SIG-M5 treated with dmso at 0.1 percent for 504 hours (cell line): Measurements from ENCODE around the gene KRTAP10-10.
"Not testable (repeated sequence)": the region's sequence is repeated elsewhere in the genome, so short reads cannot be mapped to it uniquely, and the experiment has no call there.

Experiments
- DNase-seq: peaks from one replicate; lab custom pipeline; 2025; ENCODE audit not compliant: unreplicated experiment; lab: John Stamatoyannopoulos, UW

The KRTAP10-10 gene

GRCh38 chr21:44602463-44602850 lies 34.7 kb upstream of the KRTAP10-10 start:
- no peak for DNase-seq

DNA sequence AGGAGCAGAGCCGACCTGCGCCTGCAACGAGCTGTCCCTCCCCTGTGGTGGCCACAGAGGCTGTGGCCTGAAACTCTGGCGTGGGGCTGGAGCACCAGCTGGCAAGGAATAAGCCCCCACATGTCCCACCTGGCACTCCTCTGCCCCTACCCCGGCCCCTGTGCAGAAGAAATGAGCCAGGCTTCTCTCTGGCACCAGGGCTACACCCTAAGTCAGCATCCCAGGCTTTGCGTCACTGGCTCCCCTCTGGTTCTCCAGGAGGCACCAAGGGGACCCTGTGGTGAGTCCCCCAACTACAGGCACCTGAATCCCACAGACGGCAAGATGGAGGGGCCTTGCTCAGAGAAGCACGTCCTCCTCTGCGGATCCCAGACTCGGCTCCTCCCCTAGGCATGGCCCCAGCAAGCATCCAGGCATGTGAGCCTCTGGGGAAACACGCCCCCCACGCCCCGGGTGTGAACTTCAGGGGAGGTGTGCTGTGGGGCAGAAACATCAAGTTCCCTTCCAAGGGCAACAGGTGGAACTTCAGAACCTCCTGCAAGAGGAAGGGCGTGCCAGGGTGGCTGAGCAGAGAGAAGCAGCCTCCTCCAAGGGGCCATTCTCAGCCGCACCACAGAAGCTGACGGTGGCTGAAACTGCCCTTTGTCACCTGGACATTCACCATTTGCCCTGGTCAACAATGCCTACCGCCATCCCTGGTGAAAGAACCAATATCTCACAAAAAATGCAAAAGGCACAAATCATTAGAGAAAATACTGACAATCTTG lies 33.9 kb upstream of the KRTAP10-10 start:
- no peak for DNase-seq

GRCh38 chr21:44603911-44604310 lies 33.2 kb upstream of the KRTAP10-10 start:
- DNase-seq = no peak

DNA sequence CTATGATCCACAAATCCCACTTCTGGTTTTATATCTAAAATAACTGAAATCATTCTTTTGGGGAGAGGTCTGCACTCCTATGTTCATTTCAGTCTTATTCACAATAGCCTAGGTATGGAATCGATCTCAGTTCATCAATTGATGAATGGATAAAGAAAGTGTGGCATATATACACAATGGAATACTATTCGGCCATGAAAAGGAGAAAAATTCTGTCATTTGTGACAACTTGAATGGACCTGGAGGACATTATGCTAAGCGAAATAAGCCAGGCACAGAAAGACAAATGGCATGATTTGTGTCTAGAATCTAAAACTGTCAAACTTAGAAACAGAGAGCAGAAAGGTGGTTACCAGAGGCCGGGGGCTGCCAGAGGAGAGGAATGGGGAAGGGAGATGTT lies 30.7 kb upstream of the KRTAP10-10 start:
- no peak for DNase-seq

DNA sequence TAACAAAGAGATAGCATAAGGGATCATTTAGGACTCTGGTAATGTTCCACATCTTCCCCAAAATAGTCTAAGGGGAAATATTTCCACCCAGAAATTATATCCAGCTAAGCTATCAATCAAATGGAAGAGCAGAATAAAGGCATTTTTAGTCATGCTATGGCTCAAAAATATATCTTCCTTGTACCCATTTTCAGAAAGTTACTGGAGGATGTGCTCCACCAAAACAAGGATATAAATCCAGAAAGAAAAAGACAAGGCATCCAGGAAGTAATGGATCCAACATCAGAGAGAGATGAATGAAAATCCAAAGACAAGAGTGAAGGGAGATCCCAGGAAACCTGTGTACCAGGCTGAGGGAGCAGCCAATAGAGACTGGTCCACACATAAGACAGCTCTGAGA lies 28.0 kb upstream of the KRTAP10-10 start:
- DNase-seq = no peak

DNA sequence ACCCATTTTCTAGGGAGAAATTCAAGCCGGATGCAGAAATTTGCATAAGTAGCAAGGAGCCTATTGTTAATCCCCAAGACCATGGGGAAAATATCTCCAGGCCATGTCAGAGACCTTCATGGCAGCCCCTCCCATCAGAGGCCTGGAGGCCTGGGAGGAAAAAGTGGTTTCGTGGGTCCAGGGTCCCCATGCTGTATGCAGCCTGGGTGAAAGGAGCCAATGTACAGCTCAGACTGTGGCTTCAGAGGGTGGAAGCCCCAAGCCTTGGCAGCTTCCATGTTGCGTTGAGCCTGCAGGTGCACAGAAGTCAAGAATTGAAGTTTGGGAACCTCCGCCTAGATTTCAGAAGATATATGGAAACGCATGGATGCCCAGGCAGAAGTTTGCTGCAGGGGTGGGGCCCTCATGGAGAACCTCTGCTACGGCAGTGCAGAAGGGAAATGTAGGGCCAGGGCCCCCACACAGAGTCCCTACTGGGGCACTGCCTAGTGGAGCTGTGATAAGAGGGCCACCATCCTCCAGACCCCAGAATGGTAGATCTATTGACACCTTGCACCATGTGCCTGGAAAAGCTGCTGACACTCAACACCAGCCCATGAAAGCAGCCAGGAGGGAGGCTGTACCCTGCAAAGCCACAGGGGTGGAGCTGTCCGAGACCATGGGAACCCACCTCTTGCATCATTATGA lies 26.9 kb upstream of the KRTAP10-10 start:
- not testable (repeated sequence) for DNase-seq

- no peak for DNase-seq
These were observed 25.6 kb upstream of the KRTAP10-10 start for GRCh38 chr21:44611551-44611950.

GRCh38 chr21:44612029-44612486 lies 25.1 kb upstream of the KRTAP10-10 start, which contains the start of gene KRTAP10-8:
Gene KRTAP10-8, plus strand, starts transcription at chr21:44612079. Its CDS starts 22 bp downstream, at chr21:44612101.
- no peak for DNase-seq

DNA sequence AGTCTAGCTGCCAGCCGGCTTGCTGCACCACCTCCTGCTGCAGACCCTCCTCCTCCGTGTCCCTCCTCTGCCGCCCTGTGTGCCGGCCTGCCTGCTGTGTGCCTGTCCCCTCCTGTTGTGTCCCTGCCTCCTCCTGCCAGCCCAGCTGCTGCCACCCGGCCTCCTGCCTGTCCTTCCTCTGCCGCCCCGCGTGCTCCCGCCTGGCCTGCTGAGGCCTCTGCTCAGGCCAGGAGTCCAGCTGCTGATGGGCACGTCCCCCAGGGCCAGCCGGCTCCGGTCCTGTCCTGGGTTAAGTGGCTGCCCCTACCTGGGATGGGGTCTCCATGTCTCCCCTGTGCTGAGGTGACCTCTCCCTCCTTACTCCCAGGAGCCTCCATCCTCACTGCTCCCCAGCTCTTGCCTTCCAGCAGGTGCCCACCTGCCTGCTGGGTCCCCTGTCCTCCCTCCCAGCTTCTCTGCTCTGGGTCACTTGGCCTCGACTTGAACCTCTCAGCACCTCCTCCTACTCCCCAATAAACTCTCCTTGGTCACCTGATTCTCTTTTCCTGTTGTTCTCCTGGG lies 24.4 kb upstream of the KRTAP10-10 start:
- DNase-seq = no peak

DNA sequence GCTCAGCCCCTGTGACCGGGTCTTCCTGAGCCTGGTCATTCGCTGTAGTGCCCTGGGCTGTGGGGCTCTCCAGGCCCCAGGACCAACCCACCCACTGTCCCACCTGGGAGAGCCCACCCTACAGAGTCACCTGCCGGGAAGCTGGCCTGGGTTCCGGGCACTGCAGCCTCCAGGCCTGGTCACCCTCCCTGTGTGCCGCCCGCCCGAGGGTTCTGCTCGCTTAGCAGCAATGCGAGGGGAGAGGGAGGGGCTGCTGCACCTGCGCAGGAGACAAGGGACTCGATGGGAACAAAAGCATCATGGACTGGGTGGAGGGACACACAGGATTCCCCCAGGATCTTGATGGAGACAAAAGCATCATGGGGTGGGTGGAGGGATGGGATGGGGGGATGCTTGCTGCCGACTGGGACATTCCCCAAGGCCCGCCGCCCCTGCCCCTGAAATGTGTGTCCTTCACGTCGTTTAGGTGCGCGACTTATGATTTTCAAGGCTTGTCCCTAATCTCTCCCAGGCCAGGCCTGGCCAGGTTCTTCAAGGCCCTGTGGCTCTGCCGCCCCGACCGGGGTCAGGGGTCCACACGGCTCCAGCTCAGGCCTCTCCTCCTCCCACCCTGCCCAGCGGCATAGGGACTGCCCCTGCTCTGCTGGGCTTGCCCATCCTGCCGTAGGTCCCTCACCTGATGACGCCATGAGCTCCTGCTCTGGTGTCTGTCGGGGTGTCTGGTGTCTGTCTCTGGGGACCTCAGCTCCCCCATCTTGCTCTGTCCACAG lies 23.6 kb upstream of the KRTAP10-10 start:
- DNase-seq = no peak

- no peak for DNase-seq
These were observed 23.0 kb upstream of the KRTAP10-10 start for GRCh38 chr21:44614161-44614631.

GRCh38 chr21:44614961-44615391 lies 22.2 kb upstream of the KRTAP10-10 start:
- no peak for DNase-seq

- DNase-seq = no peak
These were observed 21.7 kb upstream of the KRTAP10-10 start for GRCh38 chr21:44615466-44615865.

DNA sequence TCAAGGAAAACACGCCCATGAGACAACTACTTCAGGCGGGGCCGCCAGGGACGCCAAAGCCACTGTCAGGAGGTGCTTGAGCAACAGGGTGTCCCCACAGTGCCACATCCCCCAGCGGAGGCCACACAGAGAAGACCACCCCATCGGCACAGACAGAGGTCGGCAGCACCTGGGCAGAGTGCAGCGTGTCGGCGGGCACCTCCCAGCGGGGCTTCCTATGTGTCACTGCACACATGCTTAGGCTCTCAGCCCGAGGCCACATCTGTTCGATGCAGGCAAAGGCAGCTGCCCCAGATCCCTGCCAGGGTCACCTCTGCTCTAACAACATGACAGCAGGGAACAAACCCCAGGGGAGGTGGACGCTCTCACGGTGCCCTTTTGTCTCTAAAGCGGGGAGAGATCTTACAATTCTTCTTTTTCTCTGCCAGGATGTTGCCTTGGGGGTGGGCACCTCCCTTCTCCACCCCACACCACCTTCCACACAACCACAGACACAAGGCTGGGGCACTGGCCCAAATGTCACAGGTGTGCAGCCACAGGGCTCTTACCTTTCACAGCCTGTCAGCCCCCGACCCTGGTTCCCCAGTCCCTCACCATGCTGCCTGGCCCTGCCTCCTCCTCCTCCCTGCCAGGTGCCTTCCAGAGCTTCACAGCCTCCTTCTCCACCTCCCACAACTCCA lies 21.1 kb upstream of the KRTAP10-10 start:
- DNase-seq = no peak

DNA sequence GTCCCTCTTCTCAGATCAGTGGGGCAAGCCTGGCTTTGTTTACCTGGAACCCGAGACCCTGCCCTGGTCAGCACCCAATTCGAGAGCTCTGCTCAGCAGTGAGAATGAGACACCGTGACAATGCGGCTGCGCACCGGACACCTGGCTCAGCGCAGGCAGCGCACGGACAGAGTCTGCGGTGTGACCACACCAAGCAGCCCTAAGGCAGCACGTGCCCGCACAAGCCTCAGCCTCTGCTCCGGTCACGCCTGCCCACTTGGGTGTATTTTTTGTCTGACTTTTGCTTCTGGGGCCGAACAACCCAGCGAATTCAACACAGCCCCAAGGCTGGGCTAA lies 20.6 kb upstream of the KRTAP10-10 start:
- DNase-seq = no peak

DNA sequence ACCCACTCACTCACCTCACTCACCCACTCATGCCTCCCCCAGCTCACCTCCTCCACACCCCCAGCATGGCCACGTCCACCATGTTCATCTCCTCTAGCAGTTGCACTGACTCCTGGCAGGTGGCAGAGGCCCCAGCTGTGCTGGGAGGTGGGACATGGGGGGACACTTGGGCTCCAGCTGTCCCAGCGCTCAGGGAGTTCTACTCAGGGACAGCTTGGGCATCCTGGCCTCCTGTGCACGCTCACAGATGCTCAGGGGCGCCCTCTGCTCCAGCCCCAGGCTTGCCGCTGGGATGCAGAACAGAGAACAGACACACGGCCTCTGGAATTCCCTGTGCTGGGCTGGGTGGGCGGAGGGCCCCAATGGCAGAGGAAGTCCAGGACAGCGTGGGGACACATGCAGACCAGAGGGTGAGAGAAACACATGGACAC lies 20.1 kb upstream of the KRTAP10-10 start:
- DNase-seq = no peak

- DNase-seq = peak; percentile 49
These were observed 18.7 kb upstream of the KRTAP10-10 start for GRCh38 chr21:44618504-44618903.

- no peak for DNase-seq
These were observed 18.2 kb upstream of the KRTAP10-10 start for GRCh38 chr21:44618909-44619308.

- no peak for DNase-seq
These were observed 17.3 kb upstream of the KRTAP10-10 start for GRCh38 chr21:44619886-44620285.

GRCh38 chr21:44623575-44623974 lies 13.6 kb upstream of the KRTAP10-10 start:
- no peak for DNase-seq

DNA sequence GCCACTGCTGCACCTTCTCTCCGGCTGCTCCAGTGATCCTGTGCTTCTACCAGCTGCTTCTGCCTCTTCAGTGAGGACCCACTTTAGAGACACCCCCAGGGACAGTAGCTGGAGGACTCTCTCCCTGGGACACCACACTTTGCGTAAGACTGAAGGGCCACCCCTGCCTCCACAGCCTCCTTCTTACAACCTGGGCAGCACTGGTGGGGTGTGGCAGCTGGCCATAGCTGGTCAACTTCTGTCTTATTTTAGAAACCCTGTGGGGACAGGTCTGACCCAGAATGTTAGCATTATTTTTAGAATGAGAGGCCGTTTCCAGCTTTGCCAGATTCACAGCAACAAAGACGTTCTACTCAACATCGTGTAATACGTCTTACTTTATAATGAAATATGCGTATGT lies 11.4 kb upstream of the KRTAP10-10 start:
- DNase-seq = no peak
